SU-DHL-6 (cell line): ENCODE data around the gene WDTC1.

Source experiments
- EZH2phosphoT487 ChIP-seq: fragments of 200-600 bp; sonication (generic), shearing (Covaris generic); conservative IDR thresholded peaks from 2 replicates; pipeline ENCODE4 v1.6.1; 2018; ENCODE audit warnings: mild to moderate bottlenecking, antibody characterized with exemption, low read length, moderate library complexity, mixed read lengths
- TF ChIP-seq, protein P1 (sequence below): fragments of 200-600 bp; sonication (generic); IDR thresholded peaks from one replicate; pipeline ENCODE4 v1.5.1; 2017; ENCODE audit warnings: antibody characterized with exemption, mild to moderate bottlenecking, low read length, moderate library complexity; ENCODE audit not compliant: insufficient read depth, poor library complexity, severe bottlenecking

DNA sequence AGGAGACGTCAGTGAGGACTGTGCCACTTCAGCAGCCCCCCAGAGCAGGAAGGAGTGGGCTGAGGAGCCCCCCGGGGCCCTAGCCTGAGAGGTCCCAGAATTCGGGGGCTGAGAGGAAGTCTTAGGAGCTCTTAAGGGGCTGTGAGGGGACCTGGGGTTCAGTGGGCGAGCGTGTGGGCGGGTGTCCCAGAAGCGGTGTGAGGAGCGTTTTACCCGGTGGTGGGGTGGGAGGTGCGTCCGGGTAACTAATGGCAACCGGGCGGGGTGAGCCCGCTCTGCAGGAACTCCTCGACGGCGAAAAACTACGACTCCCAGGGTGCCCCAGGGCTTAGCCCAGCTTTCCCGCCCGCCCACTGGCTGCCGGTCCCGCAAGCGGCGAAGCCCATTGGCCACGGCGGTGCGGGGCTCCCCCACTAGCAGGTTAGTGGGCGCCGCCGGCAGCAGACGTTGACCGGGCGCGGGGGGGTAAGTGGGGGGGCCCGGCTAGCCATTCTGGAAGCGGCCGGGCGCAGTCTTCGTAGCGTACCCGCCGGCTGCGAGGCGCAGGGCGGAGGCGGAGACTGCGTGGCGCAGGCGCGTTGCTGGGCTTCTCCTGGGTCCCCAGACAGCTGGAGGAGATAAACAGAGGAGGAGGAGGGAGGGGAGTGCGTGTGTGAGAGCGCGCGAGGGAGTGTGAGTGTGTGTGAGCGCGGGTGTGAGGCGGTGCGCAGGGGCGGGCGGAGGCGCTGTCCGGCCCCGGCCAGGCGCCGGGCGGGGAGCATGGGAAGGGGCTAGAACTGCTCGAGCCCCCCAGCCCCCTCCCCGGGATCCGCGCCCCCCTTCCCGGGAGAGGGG is at the start of gene WDTC1:
- TF ChIP-seq, protein P1, sequence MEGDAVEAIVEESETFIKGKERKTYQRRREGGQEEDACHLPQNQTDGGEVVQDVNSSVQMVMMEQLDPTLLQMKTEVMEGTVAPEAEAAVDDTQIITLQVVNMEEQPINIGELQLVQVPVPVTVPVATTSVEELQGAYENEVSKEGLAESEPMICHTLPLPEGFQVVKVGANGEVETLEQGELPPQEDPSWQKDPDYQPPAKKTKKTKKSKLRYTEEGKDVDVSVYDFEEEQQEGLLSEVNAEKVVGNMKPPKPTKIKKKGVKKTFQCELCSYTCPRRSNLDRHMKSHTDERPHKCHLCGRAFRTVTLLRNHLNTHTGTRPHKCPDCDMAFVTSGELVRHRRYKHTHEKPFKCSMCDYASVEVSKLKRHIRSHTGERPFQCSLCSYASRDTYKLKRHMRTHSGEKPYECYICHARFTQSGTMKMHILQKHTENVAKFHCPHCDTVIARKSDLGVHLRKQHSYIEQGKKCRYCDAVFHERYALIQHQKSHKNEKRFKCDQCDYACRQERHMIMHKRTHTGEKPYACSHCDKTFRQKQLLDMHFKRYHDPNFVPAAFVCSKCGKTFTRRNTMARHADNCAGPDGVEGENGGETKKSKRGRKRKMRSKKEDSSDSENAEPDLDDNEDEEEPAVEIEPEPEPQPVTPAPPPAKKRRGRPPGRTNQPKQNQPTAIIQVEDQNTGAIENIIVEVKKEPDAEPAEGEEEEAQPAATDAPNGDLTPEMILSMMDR, result no peak
- no peak for TF ChIP-seq EZH2phosphoT487
